Liver (tissue), 9 donors: ENCODE data around the gene CD46. TPM values are rescaled to one million over a fixed set of nuclear protein-coding genes. Genes with fewer than 3 reads are reported as not detected.
A peak's percentile ranks its signal among the peaks of the same experiment; 100 is the strongest.

ENCODE experiments used
- DNase-seq: peaks from one replicate; pipeline ENCODE4 v3.0.0-alpha.2; 2017; ENCODE audit warnings: low spot score
- H3K27ac ChIP-seq, 2 donors: one replicate each; pipeline ENCODE4 v1.7.0; 2013; ENCODE audit warnings: inconsistent platforms in 2 of 2, low read length in 2 of 2, control low read depth in 1 of 2, low read depth in 1 of 2, mild to moderate bottlenecking in 1 of 2
- H3K27me3 ChIP-seq, 4 donors: one replicate each; pipeline versions ENCODE4 v1.6.1 to v1.7.0; 2013; ENCODE audit warnings: low read length in 3 of 4, inconsistent platforms in 1 of 4, mild to moderate bottlenecking in 1 of 4, moderate library complexity in 1 of 4; ENCODE audit not compliant: control insufficient read depth in 4 of 4, insufficient read depth in 4 of 4
- H3K36me3 ChIP-seq, 4 donors: one replicate each; pipeline versions ENCODE4 v1.6.1 to v1.7.0; 2013; ENCODE audit warnings: low read length in 3 of 4, mild to moderate bottlenecking in 3 of 4, low read depth in 1 of 4, moderate library complexity in 1 of 4; ENCODE audit not compliant: control insufficient read depth in 4 of 4, insufficient read depth in 3 of 4
- H3K4me1 ChIP-seq, 4 donors: one replicate each; pipeline versions ENCODE4 v1.6.1 to v1.7.0; 2013; ENCODE audit warnings: low read length in 3 of 4, mild to moderate bottlenecking in 3 of 4, moderate library complexity in 1 of 4; ENCODE audit not compliant: control insufficient read depth in 4 of 4, insufficient read depth in 4 of 4
- H3K4me3 ChIP-seq, 3 donors: one replicate each; pipeline versions ENCODE4 v1.6.1 to v1.7.0; 2013; ENCODE audit warnings: low read length in 3 of 3, control low read depth in 1 of 3, low read depth in 1 of 3, mild to moderate bottlenecking in 1 of 3
- H3K9ac ChIP-seq, 2 donors: one replicate each; pipeline ENCODE4 v1.7.0; 2013; ENCODE audit warnings: low read length in 2 of 2, mild to moderate bottlenecking in 2 of 2, moderate library complexity in 2 of 2, control low read depth in 1 of 2, low read depth in 1 of 2
- H3K9me3 ChIP-seq, 4 donors: one replicate each; pipeline versions ENCODE4 v1.6.1 to v1.7.0; 2013; ENCODE audit warnings: low read length in 3 of 4; ENCODE audit not compliant: control insufficient read depth in 4 of 4
- EGR1 ChIP-seq, 2 donors: IDR thresholded peaks; 2 replicates each; pipeline ENCODE4 v1.6.1; 2016 to 2018; ENCODE audit warnings: antibody characterized with exemption in 2 of 2, low read depth in 2 of 2
- FOXA1 ChIP-seq: IDR thresholded peaks from 2 replicates; pipeline ENCODE4 v1.6.1; 2016; ENCODE audit warnings: antibody characterized with exemption
- FOXA2 ChIP-seq: IDR thresholded peaks from 2 replicates; pipeline ENCODE4 v1.6.1; 2016; ENCODE audit warnings: antibody characterized with exemption
- GABPA ChIP-seq, 2 donors: IDR thresholded peaks in 1 of 2; conservative IDR thresholded peaks in 1 of 2; 2 replicates each; pipeline ENCODE4 v1.6.1; 2016; ENCODE audit warnings: antibody characterized with exemption in 2 of 2, mild to moderate bottlenecking in 1 of 2, moderate library complexity in 1 of 2
- HNF4A ChIP-seq, 2 donors: conservative IDR thresholded peaks; 2 replicates each; pipeline ENCODE4 v1.6.1; 2016; ENCODE audit warnings: antibody characterized with exemption in 2 of 2, mild to moderate bottlenecking in 2 of 2
- HNF4G ChIP-seq: IDR thresholded peaks from 2 replicates; pipeline ENCODE4 v1.6.1; 2016; ENCODE audit warnings: antibody characterized with exemption
- JUND ChIP-seq, 2 donors: IDR thresholded peaks; 2 replicates each; pipeline ENCODE4 v1.6.1; 2016; ENCODE audit warnings: antibody characterized with exemption in 2 of 2
- RAD21 ChIP-seq, 2 donors: IDR thresholded peaks; 2 replicates each; pipeline ENCODE4 v1.6.1; 2016; ENCODE audit warnings: antibody characterized with exemption in 2 of 2, mild to moderate bottlenecking in 2 of 2
- RXRA ChIP-seq, 2 donors: IDR thresholded peaks; 2 replicates each; pipeline ENCODE4 v1.6.1; 2017 to 2018; ENCODE audit warnings: antibody characterized with exemption in 2 of 2, mild to moderate bottlenecking in 1 of 2
- SP1 ChIP-seq: IDR thresholded peaks from 2 replicates; pipeline ENCODE4 v1.6.1; 2018; ENCODE audit warnings: antibody characterized with exemption, mild to moderate bottlenecking
- TAF1 ChIP-seq: conservative IDR thresholded peaks from 2 replicates; pipeline ENCODE4 v1.6.1; 2016; ENCODE audit warnings: antibody characterized with exemption, mild to moderate bottlenecking
- YY1 ChIP-seq: IDR thresholded peaks from 2 replicates; pipeline ENCODE4 v1.6.1; 2016; ENCODE audit warnings: antibody characterized with exemption, mild to moderate bottlenecking
- WGBS: extraction: QIAGEN DNeasy Blood & Tissue Kit; methylation state at CpG from one replicate; pipeline ENCODE4 v1.1.7; 2013; 5-methylcytosine and 5-hydroxymethylcytosine counted together
- polyA plus RNA-seq, 2 donors: library from polyadenylated mRNA; stranded (reverse) in 1 of 2; unstranded in 1 of 2; fragments of 200-250 nt in 1 of 2; fragments of >200 nt in 1 of 2; fragmentation: Nextera tagmentation in 1 of 2; extraction: Ambion mirVana in 1 of 2; gene quantifications; one replicate each; pipeline versions ENCODE4 v1.2.1 to v1.2.3, GENCODE V29; 2013 to 2015
- total RNA-seq, 2 donors: library from RNA; depleted of rRNA; stranded (reverse); fragments of >200 nt; gene quantifications; one replicate each; pipeline ENCODE4 v1.2.3, GENCODE V29; 2014
- TF ChIP-seq, protein P1 (sequence below): IDR thresholded peaks from 2 replicates; pipeline ENCODE4 v1.6.1; 2016; ENCODE audit warnings: antibody characterized with exemption
- TF ChIP-seq, protein P2 (sequence below): IDR thresholded peaks from 2 replicates; pipeline ENCODE4 v1.6.1; 2016; ENCODE audit warnings: antibody characterized with exemption
- TF ChIP-seq, protein P3 (sequence below): fragments of 150-350 bp; IDR thresholded peaks from 2 replicates; pipeline ENCODE4 v1.5.1; 2017; ENCODE audit warnings: improper control_type of control experiment, low read depth, low read length; ENCODE audit not compliant: missing input control
- TF ChIP-seq, protein P4 (sequence below): IDR thresholded peaks from 2 replicates; pipeline ENCODE4 v1.6.1; 2016; ENCODE audit warnings: antibody characterized with exemption
- TF ChIP-seq, protein P5 (sequence below): IDR thresholded peaks from 2 replicates; pipeline ENCODE4 v1.6.1; 2016; ENCODE audit warnings: antibody characterized with exemption, mild to moderate bottlenecking
- donor health status: healthy.
- donor health status: healthy.
- donor health status: healthy.
- donor health status: healthy.
- donor health status: healthy.

The CD46 gene
- total and polyA plus RNA-seq, 4 donors = 71.3 to 177 (median 121) TPM

- DNase-seq = no peak
- Histone ChIP-seq H3K36me3 (peaks cover 0 to 13% (median 10%) of the 10 kb centered on the region in 4 donors), H3K27me3 (no peaks in the 10 kb centered on the region), H3K4me3 (peak overlapping the region; percentile 25 to 90 (median 71)), H3K9ac (peak overlapping the region in 1 of 2 donors; percentile 69), H3K4me1 (peaks cover 5 to 37% (median 28%) of the 10 kb centered on the region in 4 donors), H3K27ac (no peak overlapping the region), H3K9me3 (no peaks in the 10 kb centered on the region)
- WGBS = 28% methylated on average over 4 of the region's 4 CpGs
- TF ChIP-seq EGR1 (IDR thresholded peaks at IDR 0.05; ENCODE audit: low read depth in 2 of 2) = no peak
- no peak for TF ChIP-seq HNF4G
- no peak for TF ChIP-seq TAF1
- no peak for TF ChIP-seq GABPA (IDR thresholded peaks at IDR 0.05 in 1 of 2, conservative IDR thresholded peaks at IDR 0.05 in 1 of 2)
- no peak for TF ChIP-seq HNF4A (conservative IDR thresholded peaks at IDR 0.05)
- TF ChIP-seq YY1 = no peak
- no peak for TF ChIP-seq SP1
- TF ChIP-seq, protein P1, sequence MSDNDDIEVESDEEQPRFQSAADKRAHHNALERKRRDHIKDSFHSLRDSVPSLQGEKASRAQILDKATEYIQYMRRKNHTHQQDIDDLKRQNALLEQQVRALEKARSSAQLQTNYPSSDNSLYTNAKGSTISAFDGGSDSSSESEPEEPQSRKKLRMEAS = no peak
- TF ChIP-seq, protein P2, sequence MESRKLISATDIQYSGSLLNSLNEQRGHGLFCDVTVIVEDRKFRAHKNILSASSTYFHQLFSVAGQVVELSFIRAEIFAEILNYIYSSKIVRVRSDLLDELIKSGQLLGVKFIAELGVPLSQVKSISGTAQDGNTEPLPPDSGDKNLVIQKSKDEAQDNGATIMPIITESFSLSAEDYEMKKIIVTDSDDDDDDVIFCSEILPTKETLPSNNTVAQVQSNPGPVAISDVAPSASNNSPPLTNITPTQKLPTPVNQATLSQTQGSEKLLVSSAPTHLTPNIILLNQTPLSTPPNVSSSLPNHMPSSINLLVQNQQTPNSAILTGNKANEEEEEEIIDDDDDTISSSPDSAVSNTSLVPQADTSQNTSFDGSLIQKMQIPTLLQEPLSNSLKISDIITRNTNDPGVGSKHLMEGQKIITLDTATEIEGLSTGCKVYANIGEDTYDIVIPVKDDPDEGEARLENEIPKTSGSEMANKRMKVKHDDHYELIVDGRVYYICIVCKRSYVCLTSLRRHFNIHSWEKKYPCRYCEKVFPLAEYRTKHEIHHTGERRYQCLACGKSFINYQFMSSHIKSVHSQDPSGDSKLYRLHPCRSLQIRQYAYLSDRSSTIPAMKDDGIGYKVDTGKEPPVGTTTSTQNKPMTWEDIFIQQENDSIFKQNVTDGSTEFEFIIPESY = no peak
- TF ChIP-seq, protein P3, sequence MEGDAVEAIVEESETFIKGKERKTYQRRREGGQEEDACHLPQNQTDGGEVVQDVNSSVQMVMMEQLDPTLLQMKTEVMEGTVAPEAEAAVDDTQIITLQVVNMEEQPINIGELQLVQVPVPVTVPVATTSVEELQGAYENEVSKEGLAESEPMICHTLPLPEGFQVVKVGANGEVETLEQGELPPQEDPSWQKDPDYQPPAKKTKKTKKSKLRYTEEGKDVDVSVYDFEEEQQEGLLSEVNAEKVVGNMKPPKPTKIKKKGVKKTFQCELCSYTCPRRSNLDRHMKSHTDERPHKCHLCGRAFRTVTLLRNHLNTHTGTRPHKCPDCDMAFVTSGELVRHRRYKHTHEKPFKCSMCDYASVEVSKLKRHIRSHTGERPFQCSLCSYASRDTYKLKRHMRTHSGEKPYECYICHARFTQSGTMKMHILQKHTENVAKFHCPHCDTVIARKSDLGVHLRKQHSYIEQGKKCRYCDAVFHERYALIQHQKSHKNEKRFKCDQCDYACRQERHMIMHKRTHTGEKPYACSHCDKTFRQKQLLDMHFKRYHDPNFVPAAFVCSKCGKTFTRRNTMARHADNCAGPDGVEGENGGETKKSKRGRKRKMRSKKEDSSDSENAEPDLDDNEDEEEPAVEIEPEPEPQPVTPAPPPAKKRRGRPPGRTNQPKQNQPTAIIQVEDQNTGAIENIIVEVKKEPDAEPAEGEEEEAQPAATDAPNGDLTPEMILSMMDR = no peak
- TF ChIP-seq FOXA1 = no peak
- TF ChIP-seq RXRA (IDR thresholded peaks at IDR 0.05) = no peak
- TF ChIP-seq JUND (IDR thresholded peaks at IDR 0.05) = no peak
- TF ChIP-seq, protein P4, sequence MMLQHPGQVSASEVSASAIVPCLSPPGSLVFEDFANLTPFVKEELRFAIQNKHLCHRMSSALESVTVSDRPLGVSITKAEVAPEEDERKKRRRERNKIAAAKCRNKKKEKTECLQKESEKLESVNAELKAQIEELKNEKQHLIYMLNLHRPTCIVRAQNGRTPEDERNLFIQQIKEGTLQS = no peak
- no peak for TF ChIP-seq FOXA2
- TF ChIP-seq, protein P5, sequence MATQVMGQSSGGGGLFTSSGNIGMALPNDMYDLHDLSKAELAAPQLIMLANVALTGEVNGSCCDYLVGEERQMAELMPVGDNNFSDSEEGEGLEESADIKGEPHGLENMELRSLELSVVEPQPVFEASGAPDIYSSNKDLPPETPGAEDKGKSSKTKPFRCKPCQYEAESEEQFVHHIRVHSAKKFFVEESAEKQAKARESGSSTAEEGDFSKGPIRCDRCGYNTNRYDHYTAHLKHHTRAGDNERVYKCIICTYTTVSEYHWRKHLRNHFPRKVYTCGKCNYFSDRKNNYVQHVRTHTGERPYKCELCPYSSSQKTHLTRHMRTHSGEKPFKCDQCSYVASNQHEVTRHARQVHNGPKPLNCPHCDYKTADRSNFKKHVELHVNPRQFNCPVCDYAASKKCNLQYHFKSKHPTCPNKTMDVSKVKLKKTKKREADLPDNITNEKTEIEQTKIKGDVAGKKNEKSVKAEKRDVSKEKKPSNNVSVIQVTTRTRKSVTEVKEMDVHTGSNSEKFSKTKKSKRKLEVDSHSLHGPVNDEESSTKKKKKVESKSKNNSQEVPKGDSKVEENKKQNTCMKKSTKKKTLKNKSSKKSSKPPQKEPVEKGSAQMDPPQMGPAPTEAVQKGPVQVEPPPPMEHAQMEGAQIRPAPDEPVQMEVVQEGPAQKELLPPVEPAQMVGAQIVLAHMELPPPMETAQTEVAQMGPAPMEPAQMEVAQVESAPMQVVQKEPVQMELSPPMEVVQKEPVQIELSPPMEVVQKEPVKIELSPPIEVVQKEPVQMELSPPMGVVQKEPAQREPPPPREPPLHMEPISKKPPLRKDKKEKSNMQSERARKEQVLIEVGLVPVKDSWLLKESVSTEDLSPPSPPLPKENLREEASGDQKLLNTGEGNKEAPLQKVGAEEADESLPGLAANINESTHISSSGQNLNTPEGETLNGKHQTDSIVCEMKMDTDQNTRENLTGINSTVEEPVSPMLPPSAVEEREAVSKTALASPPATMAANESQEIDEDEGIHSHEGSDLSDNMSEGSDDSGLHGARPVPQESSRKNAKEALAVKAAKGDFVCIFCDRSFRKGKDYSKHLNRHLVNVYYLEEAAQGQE = no peak
- TF ChIP-seq RAD21 (IDR thresholded peaks at IDR 0.05) = no peak
These were observed 2.2 kb downstream of the CD46 start for GRCh38 chr1:207754011-207754410.
